Measurements from ENCODE around the gene RNF125. TPM values are rescaled to one million over a fixed set of nuclear protein-coding genes. Genes with fewer than 3 reads are reported as not detected.

Gene RNF125
- total and polyA plus RNA-seq, 4 donors, result 0.05 to 6.7 (median 3.6) TPM

GRCh38 chr18:32091724-32092421 is 73.2 kb downstream of the RNF125 start, which contains the start of gene RNF138:
Gene RNF138 (plus strand): TSS chr18:32091874. CDS start chr18:32092777, 903 bp downstream.
- 1% methylated on average over 63 to 75 of the region's 75 CpGs for WGBS, 2 donors
- DNase-seq, result peak; percentile 91 to 95

GRCh38 chr18:32092422-32093101 is 73.9 kb downstream of the RNF125 start:
- no peaks in the 10 kb centered on the region for H3K36me3 ChIP-seq (ENCODE audit: control insufficient read depth in 1 of 2, insufficient read depth in 2 of 2, low read length in 1 of 2)
- no peaks in the 10 kb centered on the region for H3K27me3 ChIP-seq (ENCODE audit: control insufficient read depth in 1 of 2, insufficient read depth in 2 of 2, low read length in 1 of 2)
- intact Hi-C loops (cut with DNase I), result loop anchor here (2.0 to 10.0 kb wide), 5 partner anchors 148 to 382 kb away; partner anchors contain the start of genes GAREM1 (in 2 of the 2) and TRAPPC8 (in 2 of the 2)
- WGBS, 2 donors, result 0 to 1% methylated on average over 41 to 77 of the region's 77 CpGs
- no peaks in the 10 kb centered on the region for H3K4me1 ChIP-seq (ENCODE audit: control insufficient read depth in 1 of 2, insufficient read depth in 2 of 2, low read length in 2 of 2)
- H3K4me3 ChIP-seq (ENCODE audit: low read length in 2 of 2), result peak overlapping the region; percentile 51 to 57
- DNase-seq, result peak; percentile 100
- H3K27ac ChIP-seq (ENCODE audit: low read depth in 1 of 2, low read length in 2 of 2), result peak overlapping the region; percentile 3 to 50
- peak; percentile 99 for ATAC-seq (ENCODE audit: low FRiP score)
- no peaks in the 10 kb centered on the region for H3K9me3 ChIP-seq (ENCODE audit: control insufficient read depth, low read length)

More at GRCh38 chr18:32091724-32092421, 73.2 kb downstream of the RNF125 start, which contains the start of gene RNF138:
- Histone ChIP-seq H3K4me3 (ENCODE audit: low read length in 2 of 2) (peak within 1 kb of the TSS; percentile 62 to 85), H3K4me1 (ENCODE audit: control insufficient read depth in 1 of 2, insufficient read depth in 2 of 2, low read length in 2 of 2) (no peaks in the 10 kb centered on the region), H3K9me3 (ENCODE audit: control insufficient read depth, low read length) (no peaks in the 10 kb centered on the region), H3K36me3 (ENCODE audit: control insufficient read depth in 1 of 2, insufficient read depth in 2 of 2, low read length in 1 of 2) (no peaks in the 10 kb centered on the region), H3K27me3 (ENCODE audit: control insufficient read depth in 1 of 2, insufficient read depth in 2 of 2, low read length in 1 of 2) (no peaks in the 10 kb centered on the region), H3K27ac (ENCODE audit: low read depth in 1 of 2, low read length in 2 of 2) (peak within 1 kb of the TSS; percentile 84 to 97)
- peak; percentile 89 for ATAC-seq (ENCODE audit: low FRiP score)
- intact Hi-C loops (cut with DNase I), result loop anchor here (2.0 to 10.0 kb wide), 5 partner anchors 147 to 383 kb away; partner anchors contain the start of genes GAREM1 (in 2 of the 2) and TRAPPC8 (in 2 of the 2)

- Histone ChIP-seq H3K4me3 (ENCODE audit: low read length in 2 of 2) (peak overlapping the region; percentile 51 to 57), H3K27ac (ENCODE audit: low read depth in 1 of 2, low read length in 2 of 2) (peak overlapping the region; percentile 3 to 50), H3K36me3 (ENCODE audit: control insufficient read depth in 1 of 2, insufficient read depth in 2 of 2, low read length in 1 of 2) (no peaks in the 10 kb centered on the region), H3K9me3 (ENCODE audit: control insufficient read depth, low read length) (no peaks in the 10 kb centered on the region), H3K27me3 (ENCODE audit: control insufficient read depth in 1 of 2, insufficient read depth in 2 of 2, low read length in 1 of 2) (no peaks in the 10 kb centered on the region), H3K4me1 (ENCODE audit: control insufficient read depth in 1 of 2, insufficient read depth in 2 of 2, low read length in 2 of 2) (no peaks in the 10 kb centered on the region)
- DNase-seq (peak; percentile 68 to 84), ATAC-seq (ENCODE audit: low FRiP score) (peak; percentile 27)
- intact Hi-C loops (cut with DNase I), result loop anchor here (2.0 to 10.0 kb wide), 5 partner anchors 148 to 382 kb away; partner anchors contain the start of genes GAREM1 (in 2 of the 2) and TRAPPC8 (in 2 of the 2)
- WGBS, 2 donors, result 0% methylated on average over 24 to 32 of the region's 32 CpGs
These were observed 74.5 kb downstream of the RNF125 start for GRCh38 chr18:32093102-32093511.

GRCh38 chr18:32093523-32093922 is 74.9 kb downstream of the RNF125 start:
- Histone ChIP-seq H3K36me3 (ENCODE audit: control insufficient read depth in 1 of 2, insufficient read depth in 2 of 2, low read length in 1 of 2) (no peaks in the 10 kb centered on the region), H3K9me3 (ENCODE audit: control insufficient read depth, low read length) (no peaks in the 10 kb centered on the region), H3K27me3 (ENCODE audit: control insufficient read depth in 1 of 2, insufficient read depth in 2 of 2, low read length in 1 of 2) (no peaks in the 10 kb centered on the region), H3K27ac (ENCODE audit: low read depth in 1 of 2, low read length in 2 of 2) (peak overlapping the region in 1 of 2 donors; percentile 13), H3K4me3 (ENCODE audit: low read length in 2 of 2) (peak overlapping the region; percentile 51 to 57), H3K4me1 (ENCODE audit: control insufficient read depth in 1 of 2, insufficient read depth in 2 of 2, low read length in 2 of 2) (no peaks in the 10 kb centered on the region)
- 2 to 3% methylated on average over 7 of the region's 7 CpGs for WGBS, 2 donors
- intact Hi-C loops (cut with DNase I), result loop anchor here (2.0 to 10.0 kb wide), 5 partner anchors 149 to 381 kb away; partner anchors contain the start of genes GAREM1 (in 2 of the 2) and TRAPPC8 (in 2 of the 2)
- DNase-seq, result no peak
- ATAC-seq (ENCODE audit: low FRiP score), result no peak

GRCh38 chr18:32095192-32095899 is 76.7 kb downstream of the RNF125 start:
- H3K4me1 ChIP-seq (ENCODE audit: control insufficient read depth in 1 of 2, insufficient read depth in 2 of 2, low read length in 2 of 2), result no peaks in the 10 kb centered on the region
- WGBS, 2 donors, result 75 to 82% methylated on average over 7 of the region's 7 CpGs
- ATAC-seq (ENCODE audit: low FRiP score), result no peak
- H3K27ac ChIP-seq (ENCODE audit: low read depth in 1 of 2, low read length in 2 of 2), result no peak overlapping the region
- intact Hi-C loops (cut with DNase I), result loop anchor here in 1 of 2 donors (10.0 kb wide), 3 partner anchors 151 to 379 kb away; partner anchors contain the start of genes GAREM1 and TRAPPC8
- no peaks in the 10 kb centered on the region for H3K9me3 ChIP-seq (ENCODE audit: control insufficient read depth, low read length)
- no peak overlapping the region for H3K4me3 ChIP-seq (ENCODE audit: low read length in 2 of 2)
- H3K27me3 ChIP-seq (ENCODE audit: control insufficient read depth in 1 of 2, insufficient read depth in 2 of 2, low read length in 1 of 2), result no peaks in the 10 kb centered on the region
- no peak for DNase-seq
- H3K36me3 ChIP-seq (ENCODE audit: control insufficient read depth in 1 of 2, insufficient read depth in 2 of 2, low read length in 1 of 2), result no peaks in the 10 kb centered on the region

DNA sequence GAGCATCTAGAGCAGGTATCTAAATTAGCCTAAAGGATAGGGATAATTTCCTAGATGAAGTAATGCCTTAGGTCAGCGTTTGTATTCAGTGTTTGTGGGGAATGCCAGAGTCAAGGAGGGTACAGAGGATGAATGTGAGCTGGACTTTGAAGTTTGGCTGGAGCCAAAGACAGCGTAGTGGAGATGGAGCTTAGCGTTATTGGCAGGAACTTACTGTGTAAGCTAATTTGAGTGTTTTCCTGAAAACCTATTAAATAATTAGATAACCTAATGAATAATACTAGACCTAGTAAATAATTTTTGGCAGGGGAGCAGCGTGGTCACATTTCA is 77.2 kb downstream of the RNF125 start:
- intact Hi-C loops (cut with DNase I), result loop anchor here in 1 of 2 donors (10.0 kb wide), 3 partner anchors 151 to 379 kb away; partner anchors contain the start of genes GAREM1 and TRAPPC8
- Histone ChIP-seq H3K36me3 (ENCODE audit: control insufficient read depth in 1 of 2, insufficient read depth in 2 of 2, low read length in 1 of 2) (no peaks in the 10 kb centered on the region), H3K27me3 (ENCODE audit: control insufficient read depth in 1 of 2, insufficient read depth in 2 of 2, low read length in 1 of 2) (no peaks in the 10 kb centered on the region), H3K27ac (ENCODE audit: low read depth in 1 of 2, low read length in 2 of 2) (no peak overlapping the region), H3K4me3 (ENCODE audit: low read length in 2 of 2) (no peak overlapping the region), H3K4me1 (ENCODE audit: control insufficient read depth in 1 of 2, insufficient read depth in 2 of 2, low read length in 2 of 2) (no peaks in the 10 kb centered on the region), H3K9me3 (ENCODE audit: control insufficient read depth, low read length) (no peaks in the 10 kb centered on the region)
- DNase-seq (no peak), ATAC-seq (ENCODE audit: low FRiP score) (no peak)
- WGBS, 2 donors, result 84% methylated on average over 4 of the region's 4 CpGs

DNA sequence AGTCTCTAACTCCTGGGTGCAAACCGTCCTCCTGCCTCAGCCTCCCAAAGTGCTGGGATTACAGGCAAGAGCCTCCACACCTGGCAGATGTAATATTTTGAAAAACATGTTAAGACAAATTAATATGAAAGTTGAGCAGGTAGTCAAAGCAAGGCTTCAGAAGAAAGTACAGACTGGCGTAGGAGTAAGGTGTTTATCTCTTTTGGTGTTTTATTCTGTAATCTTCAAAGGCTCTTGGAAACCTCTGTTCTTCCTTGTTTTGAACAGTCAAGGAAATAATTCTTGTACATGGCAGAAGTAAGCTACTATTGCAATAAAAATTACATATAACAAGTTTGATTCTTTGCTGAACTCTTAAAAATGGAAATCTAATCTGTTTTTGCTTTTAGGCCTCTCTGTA is 78.3 kb downstream of the RNF125 start:
- Histone ChIP-seq H3K27ac (ENCODE audit: low read depth in 1 of 2, low read length in 2 of 2) (no peak overlapping the region), H3K36me3 (ENCODE audit: control insufficient read depth in 1 of 2, insufficient read depth in 2 of 2, low read length in 1 of 2) (no peaks in the 10 kb centered on the region), H3K9me3 (ENCODE audit: control insufficient read depth, low read length) (no peaks in the 10 kb centered on the region), H3K4me3 (ENCODE audit: low read length in 2 of 2) (no peak overlapping the region), H3K27me3 (ENCODE audit: control insufficient read depth in 1 of 2, insufficient read depth in 2 of 2, low read length in 1 of 2) (no peaks in the 10 kb centered on the region), H3K4me1 (ENCODE audit: control insufficient read depth in 1 of 2, insufficient read depth in 2 of 2, low read length in 2 of 2) (no peaks in the 10 kb centered on the region)
- intact Hi-C loops (cut with DNase I), result loop anchor here in 1 of 2 donors (10.0 kb wide), 3 partner anchors 152 to 378 kb away; partner anchors contain the start of genes GAREM1 and TRAPPC8
- no peak for DNase-seq
- ATAC-seq (ENCODE audit: low FRiP score), result no peak
- WGBS, 2 donors, result 93% methylated on average over 2 of the region's 2 CpGs

DNA sequence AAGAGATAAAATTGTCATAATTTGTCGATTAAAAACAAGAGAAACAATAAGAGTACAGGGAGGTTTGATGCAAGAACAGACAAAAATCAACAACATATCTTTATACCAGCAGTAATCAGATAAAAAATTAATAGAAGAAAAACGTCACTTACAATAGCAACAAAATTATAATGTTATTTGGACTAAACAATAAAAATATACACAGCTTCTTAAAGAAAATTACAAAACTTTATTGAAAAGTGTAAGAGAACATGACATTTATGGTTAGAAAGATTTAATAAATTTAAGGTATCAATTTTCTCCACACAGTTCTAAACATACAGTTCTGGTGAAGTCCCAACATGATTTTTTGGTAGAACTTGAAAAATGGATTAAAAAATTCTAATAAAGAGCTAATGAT is 85.9 kb downstream of the RNF125 start:
- no peak overlapping the region for H3K27ac ChIP-seq (ENCODE audit: low read depth in 1 of 2, low read length in 2 of 2)
- H3K27me3 ChIP-seq (ENCODE audit: control insufficient read depth in 1 of 2, insufficient read depth in 2 of 2, low read length in 1 of 2), result no peaks in the 10 kb centered on the region
- no peaks in the 10 kb centered on the region for H3K9me3 ChIP-seq (ENCODE audit: control insufficient read depth, low read length)
- no peaks in the 10 kb centered on the region for H3K4me1 ChIP-seq (ENCODE audit: control insufficient read depth in 1 of 2, insufficient read depth in 2 of 2, low read length in 2 of 2)
- ATAC-seq (ENCODE audit: low FRiP score), result no peak
- no peak overlapping the region for H3K4me3 ChIP-seq (ENCODE audit: low read length in 2 of 2)
- no peaks in the 10 kb centered on the region for H3K36me3 ChIP-seq (ENCODE audit: control insufficient read depth in 1 of 2, insufficient read depth in 2 of 2, low read length in 1 of 2)
- WGBS, 2 donors, result 79 to 84% methylated on average over 2 of the region's 2 CpGs
- DNase-seq, result no peak
- intact Hi-C loops (cut with DNase I), result no loop called here
